ENCODE results near the gene ZZZ3. TPM values are rescaled to one million over a fixed set of nuclear protein-coding genes. Genes with fewer than 3 reads are reported as not detected.
"Not testable (repeated sequence)": the region's sequence is repeated elsewhere in the genome, so short reads cannot be mapped to it uniquely, and the experiment has no call there.

ZZZ3 gene
- polyA plus RNA-seq, 4 donors: 57.4 to 74.0 (median 71.4) TPM

DNA sequence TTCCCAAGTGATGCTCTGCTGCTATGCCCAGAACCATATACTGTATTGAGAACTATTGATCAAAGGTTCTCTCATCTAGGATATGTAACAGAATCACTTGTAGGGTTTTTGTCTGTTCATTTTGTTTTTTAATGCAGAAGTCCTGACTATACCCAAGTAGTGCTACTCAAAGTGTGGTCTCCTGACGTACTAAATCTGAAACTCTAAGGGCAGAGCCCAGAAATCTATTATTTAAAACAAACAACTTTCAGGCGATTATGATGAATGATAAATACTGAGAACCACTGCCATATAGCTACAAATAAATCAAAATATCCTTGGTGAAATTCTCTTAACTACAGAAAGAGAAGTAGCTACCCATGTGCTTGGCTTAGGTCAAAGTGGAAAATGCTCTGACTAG is 10.1 kb downstream of the ZZZ3 start:
- DNase-seq (ENCODE audit: low read depth in 4 of 4, low spot score in 3 of 4): no peak

DNA sequence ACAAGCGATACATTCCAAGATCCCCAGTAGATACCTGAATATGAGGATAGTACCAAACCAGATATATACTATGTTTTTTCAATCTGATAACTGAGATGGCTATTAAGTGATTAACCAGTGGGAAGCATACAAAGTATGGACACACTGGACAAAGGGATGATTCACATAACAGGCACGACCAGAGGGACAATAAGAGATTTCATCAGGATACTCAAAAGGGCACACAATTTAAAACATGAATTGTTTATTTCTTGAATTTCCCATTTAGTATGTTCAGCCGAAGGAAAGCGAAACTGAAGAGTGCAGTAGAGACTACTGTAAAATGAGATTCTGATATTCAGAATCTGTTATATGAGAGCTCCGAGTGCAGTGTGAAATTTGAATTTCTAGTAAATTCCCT is 10.6 kb downstream of the ZZZ3 start:
- DNase-seq (ENCODE audit: low read depth in 4 of 4, low spot score in 3 of 4): no peak

DNA sequence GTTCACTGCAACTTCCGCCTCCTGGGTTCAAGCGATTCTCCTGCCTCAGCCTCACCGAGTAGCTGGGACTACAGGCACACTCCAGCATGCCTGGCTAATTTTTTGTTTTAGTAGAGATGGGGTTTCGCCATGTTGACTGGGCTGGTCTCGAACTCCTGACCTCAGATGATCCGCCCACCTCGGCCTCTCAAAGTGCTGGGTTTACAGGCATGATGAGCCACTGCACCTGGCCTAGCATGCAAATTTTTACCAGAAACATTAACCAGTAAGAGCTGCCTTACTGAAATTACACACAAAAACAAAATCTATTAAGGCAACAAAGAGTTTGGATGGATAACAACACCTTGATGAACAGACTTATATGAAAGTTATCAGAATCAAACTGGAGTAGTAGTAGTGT is 12.1 kb downstream of the ZZZ3 start:
- DNase-seq (ENCODE audit: low read depth in 4 of 4, low spot score in 3 of 4): no peak

DNA sequence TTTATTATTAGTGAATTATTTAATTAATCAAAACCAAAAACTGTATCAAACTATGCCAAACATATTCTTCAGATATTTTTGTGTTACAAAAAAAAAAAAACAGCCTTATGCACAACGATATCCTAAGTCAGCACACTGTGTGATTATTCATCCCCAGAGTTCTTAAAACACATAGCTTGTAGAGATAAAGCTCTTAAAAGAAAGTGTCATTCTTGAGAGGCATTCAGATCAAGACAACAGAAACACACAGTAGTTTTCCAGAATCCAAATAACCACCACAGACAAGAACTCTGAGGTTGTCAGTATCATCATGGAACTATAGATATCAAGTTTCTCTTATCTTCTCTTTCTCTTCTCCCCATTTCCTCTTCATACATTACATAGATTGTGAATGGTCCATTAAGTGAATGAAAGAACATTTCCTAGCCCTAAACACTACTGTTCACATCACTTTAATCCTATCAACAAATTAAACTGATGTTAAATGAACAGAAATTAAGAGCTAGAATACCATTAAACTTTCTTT is 13.5 kb downstream of the ZZZ3 start:
- no peak for DNase-seq (ENCODE audit: low read depth in 4 of 4, low spot score in 3 of 4)

DNA sequence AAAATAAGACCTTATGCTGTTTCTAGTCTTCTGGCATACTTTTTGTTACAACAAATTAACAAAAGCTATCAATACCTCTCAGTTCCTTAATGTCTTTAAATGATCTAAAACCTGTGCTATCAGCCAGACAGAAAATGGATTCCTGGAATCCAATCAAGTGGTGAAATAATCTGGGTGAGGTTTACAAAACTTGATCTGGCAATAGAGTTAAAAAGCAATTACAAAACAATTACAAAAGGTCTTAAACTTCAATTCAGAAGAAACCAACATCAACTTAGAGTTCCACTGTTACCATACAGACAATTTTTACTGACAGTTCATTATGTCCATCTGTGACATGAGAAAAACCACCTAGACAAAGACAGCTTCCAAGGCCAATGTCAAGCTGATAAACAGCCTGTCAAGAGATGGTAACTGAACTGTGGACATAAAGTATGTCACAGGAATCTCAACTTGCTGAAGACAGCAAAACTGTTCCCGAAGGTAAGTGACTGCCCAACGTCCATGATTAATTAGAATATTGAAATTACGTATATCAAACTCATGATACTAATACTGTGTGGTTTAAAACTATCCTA is 17.4 kb downstream of the ZZZ3 start:
- no peak for DNase-seq (ENCODE audit: low read depth in 4 of 4, low spot score in 3 of 4)

DNA sequence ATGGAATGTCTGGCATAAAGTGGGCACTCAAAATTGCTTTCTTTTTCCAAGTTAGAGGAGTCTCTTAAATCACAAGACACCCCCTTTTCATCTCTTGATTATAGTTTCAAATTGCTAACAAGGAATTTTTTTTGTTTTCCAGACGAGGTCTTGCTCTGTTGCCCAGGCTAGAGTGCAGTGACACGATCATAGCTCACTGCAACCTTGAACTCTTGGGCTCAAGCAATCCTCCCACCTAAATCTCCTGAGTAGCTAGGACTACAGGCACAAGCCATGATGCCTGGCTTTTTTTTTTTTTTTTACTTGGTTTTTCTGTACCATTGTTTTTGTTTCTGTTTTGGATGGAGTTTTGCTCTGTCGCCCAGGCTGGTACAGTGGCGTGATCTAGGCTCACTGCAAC is 20.8 kb downstream of the ZZZ3 start:
- DNase-seq (ENCODE audit: low read depth in 4 of 4, low spot score in 3 of 4): no peak

DNA sequence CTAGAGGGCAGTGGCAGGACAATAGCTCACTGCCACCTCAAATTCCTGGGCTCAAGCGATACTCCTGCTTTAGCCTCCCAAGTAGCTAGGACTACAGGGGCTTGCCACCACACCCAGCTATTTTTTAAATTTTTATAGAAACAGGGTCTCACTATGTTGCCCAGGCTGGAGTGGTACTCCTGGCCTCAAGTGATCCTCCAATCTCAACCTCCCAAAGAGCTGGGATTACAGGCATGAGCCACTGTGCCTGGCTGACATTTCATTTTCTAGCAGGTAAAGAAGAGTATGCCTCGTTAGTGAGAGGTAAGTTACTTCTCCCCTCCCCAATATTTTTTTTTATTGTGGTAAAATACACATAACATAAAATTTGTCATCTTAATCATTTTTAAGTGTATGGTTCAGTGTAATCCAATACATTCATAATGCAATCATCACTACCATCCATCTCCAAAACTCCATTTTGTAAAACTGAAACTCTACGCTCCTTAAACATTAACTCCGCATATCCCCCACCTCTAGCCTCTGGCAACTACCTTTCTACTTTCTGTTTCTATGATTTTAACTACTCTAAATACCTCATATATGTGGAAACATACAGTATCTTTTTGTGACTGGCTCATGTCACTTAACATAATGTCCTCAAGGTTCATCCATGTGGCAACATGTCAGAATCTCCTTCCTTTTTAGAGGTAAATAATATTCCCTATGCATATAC is 22.4 kb downstream of the ZZZ3 start:
- DNase-seq (ENCODE audit: low read depth in 4 of 4, low spot score in 3 of 4): no peak

DNA sequence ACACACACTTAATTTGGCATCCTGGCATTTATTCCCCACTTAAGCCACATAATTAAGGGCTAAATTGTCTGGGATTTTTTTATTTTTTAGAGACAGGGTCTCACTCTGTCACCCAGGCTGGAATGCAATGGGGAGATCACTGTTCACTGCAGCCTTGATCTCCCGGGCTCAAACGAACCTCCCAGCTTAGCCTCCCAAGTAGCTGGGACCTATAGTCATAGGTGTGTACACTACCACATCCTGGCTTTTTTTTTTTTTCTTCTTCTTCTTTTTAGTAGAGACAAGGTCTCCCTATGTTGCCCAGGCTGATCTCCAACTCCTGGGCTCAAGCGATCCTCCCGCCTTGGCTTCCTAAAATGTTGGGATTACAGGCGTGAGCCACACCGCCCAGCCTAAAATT is 24.2 kb downstream of the ZZZ3 start:
- DNase-seq (ENCODE audit: low read depth in 4 of 4, low spot score in 3 of 4): no peak

DNA sequence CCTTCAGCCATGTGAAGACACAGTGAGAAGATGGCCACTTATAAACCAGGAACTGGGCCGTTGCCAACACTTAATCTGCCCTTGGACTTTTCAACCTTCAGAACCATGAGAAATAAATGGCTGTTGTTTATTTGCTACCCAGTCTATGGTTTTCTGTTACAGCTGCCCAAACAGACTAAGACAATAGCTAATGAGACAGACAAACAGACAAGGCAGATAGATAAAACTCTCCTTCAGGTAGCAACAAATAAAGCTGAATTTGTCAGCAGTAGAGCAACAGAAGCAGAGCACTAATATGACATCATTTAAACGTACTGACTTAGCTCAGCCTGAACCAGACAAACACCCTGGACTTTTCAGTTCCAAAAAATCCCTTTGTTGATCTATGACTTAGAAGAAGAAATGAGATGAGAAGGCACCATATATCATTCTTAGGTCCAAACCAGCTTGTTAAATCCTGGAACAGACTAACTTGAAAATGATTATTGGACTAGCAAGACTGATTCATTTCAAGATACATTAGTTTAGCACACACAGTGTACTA is 27.0 kb downstream of the ZZZ3 start:
- no peak for DNase-seq (ENCODE audit: low read depth in 4 of 4, low spot score in 3 of 4)

DNA sequence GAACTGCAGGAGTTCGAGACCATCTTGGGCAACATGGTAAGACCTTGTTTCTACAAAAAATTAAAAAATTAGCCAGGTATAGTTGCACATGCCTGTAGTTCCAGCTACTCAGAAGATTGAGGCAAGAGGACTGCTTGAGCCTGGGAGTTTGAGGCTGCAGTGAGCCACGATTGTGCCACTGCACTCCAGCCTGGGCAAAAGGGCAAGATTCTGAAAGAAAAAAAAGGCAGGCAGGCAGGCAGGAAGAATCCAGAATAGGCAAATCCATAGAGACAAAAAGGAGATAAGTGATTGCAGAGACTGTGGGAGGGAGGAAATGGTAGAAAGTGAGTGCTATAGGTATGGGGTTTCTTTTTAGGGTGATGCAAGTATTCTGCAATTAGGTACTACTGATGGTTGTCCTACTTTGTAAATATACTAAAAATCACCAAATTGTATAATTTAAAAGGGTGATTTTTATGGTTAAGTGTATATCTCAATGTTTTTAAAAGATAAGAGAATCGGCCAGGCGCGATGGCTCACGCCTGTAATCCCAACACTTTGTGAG is 29.4 kb downstream of the ZZZ3 start:
- DNase-seq (ENCODE audit: low read depth in 4 of 4, low spot score in 3 of 4): no peak

DNA sequence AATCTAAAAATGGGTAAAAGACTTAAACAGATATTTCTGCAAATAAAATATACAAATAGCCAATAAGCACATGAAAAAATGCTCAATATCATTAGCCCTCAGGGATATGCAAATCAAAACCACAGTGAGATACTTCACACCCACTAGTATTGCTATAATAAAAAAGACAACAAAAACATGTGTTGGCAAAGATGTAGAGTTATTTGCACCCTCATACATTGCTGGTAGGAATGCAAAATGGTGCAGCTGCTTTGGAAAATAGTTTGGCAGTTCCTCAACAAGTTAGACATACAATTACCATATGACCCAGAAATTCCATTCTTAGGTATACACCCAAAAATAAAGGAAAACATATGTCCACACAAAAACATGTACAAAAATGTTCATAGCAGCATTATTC is 30.2 kb downstream of the ZZZ3 start:
- DNase-seq (ENCODE audit: low read depth in 4 of 4, low spot score in 3 of 4): no peak

DNA sequence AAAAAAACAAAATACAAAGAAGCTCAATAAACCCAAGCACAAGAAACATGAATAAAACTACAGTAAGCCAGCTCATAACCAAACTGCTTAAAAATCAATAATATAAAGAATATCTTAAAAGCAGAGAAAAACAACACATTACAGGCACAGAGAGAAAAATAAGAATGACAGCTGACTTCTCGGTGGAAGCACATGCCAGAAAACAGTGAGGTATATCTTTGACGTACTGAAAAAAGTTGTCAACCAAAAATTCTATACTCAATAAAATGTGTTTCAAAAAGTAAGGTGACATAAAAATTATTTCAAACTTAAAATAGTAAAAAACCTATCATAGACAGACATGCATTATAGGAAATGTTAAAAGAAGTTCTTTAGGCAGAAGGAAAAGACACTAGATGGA is 33.3 kb downstream of the ZZZ3 start:
- no peak for DNase-seq (ENCODE audit: low read depth in 4 of 4, low spot score in 3 of 4)

DNA sequence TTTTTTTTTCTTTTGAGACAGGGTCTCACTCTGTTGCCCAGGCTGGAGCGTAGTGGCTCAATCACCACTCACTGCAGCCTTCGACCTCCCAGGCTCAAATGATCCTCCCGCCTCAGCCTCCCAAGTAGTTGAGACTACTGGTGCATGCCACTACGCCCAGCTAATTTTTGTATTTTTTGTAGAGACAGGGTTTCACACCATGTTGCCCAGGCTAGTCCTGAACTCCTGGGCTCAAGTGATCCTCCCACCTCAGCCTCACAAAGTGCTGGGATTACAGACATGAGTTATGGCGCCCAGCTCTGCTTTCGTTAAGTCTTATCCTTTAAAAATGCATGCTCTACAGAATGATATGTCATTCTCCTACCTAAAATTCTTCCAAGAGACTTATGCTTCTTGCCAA is 36.2 kb downstream of the ZZZ3 start:
- not testable (repeated sequence) for DNase-seq (ENCODE audit: low read depth in 4 of 4, low spot score in 3 of 4)

DNA sequence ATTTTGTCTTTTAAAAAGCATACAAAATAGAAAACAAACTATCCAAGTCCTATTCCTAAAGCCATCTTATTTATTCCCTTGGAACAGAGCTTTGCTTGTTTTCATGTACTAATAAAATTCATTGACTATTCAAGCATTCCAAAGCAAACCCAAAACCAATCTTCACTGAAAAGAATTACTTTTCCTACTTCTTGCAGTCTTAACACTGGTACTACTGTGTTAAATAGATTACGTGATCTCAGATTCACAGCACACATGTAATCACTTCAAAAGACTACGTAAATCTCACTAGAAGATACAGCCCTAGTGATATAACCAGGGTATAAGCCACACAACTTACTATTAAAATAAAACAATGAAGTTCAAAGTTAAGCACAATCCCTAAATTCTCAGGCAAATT is 39.0 kb downstream of the ZZZ3 start:
- no peak for DNase-seq (ENCODE audit: low read depth in 4 of 4, low spot score in 3 of 4)

DNA sequence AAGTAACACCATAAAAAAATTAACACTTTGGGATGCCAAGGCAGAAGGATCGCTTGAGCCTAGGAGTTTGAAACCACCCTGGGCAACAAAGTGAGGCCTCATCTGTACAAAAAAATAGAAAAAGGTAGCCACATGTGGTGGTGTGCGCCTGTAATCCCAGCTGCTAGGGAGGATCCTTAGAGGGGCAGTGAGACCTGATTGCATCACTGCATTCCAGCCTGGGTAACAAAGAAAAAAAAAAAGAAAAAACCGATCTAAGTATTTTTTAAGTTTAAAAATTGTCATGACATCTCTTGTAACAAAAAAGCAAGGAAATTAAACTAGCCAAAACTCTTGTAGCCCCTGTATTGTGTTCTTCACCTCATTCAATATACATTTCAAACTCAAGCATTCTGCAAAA is 39.5 kb downstream of the ZZZ3 start:
- DNase-seq (ENCODE audit: low read depth in 4 of 4, low spot score in 3 of 4): no peak

DNA sequence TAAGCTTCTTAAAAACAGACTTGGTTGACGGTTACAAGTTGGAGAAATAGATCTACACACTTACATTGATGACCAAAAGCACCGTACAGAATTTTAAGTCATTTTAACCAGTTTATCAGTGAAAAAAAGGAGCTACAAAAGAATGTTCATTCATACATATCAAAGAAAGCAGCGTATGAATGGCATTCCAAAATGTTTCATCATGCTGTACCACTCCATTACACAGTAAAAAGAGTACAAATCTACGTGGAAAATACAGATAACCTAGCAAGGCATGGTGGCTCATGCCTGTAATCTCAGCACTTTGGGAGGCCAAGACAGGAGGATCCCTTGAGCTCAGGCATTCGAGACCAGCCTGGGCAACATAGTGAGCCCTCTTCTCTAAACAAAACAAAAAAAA is 40.3 kb downstream of the ZZZ3 start:
- no peak for DNase-seq (ENCODE audit: low read depth in 4 of 4, low spot score in 3 of 4)

DNA sequence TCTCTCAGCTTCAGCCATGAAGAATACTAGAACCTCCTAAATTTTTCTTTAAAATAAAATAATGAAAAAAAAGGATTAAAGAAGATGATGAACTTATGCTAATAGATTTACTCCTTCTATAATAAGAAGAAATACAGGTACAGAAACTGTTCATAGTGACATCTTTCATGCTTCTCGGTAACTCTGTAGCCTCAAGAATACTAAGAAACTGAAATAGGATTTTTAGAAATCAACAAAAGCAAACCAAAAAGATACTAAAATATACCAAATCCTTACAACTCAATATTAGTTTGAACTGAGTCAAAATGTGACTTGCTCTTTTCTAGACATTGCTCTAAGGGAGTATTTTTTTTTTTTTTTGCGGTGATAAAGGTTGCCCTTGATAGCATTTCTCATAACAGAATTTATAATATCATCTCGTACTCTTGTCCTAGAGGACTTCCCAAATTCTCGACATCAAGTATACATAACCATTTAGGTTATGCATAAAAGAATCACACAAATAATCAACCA is 42.8 kb downstream of the ZZZ3 start:
- DNase-seq (ENCODE audit: low read depth in 4 of 4, low spot score in 3 of 4): no peak

DNA sequence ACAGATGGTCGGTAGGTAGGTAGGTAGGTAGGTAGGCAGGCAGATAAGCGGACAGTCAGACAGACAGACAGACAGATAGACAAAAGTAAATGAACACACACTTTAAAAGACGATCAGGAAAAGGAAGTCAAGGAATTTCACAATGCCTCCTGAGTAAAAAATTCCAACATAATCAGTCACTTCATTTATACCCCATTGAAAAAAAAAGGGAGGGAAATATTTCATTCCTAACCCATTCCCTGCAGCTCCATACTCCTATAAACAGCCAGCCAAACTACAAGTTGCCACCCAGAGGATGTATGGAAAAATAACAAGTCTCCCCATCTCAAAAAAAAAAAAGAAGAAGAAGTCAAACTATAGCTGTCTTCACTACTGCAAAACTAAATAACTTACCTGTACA is 43.4 kb downstream of the ZZZ3 start:
- DNase-seq (ENCODE audit: low read depth in 4 of 4, low spot score in 3 of 4): no peak

DNA sequence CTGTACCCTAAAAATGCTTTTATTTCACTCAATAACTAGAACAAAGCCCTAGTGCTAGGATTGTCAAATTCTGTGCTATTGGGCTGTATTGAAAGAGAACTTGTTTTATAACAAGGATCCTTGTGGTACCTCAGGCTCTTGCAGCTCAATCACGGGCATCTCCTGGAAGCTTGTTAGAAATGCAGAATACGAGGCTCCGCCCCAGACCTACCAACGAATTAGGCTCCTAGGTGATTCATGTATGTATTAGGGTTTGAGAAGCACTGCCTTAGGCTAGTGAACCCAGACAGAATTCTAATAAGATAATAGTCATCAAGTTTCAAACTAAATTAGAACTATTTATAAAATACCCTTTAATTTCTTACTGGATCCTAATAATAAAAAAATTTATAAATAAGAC is 45.6 kb downstream of the ZZZ3 start:
- DNase-seq (ENCODE audit: low read depth in 4 of 4, low spot score in 3 of 4): no peak
